ENCODE results near the gene ZNF467. TPM values are rescaled to one million over a fixed set of nuclear protein-coding genes. Genes with fewer than 3 reads are reported as not detected.
A peak's percentile ranks its signal among the peaks of the same experiment; 100 is the strongest.

Gene ZNF467
- total and polyA plus RNA-seq, 7 donors, result 0.87 to 2.8 (median 1.7) TPM

GRCh38 chr7:149732111-149732561, 41.3 kb downstream of the ZNF467 start:
- no peak for TF ChIP-seq CTCF (IDR thresholded peaks at IDR 0.05)
- WGBS, 3 donors, result 72 to 91% (median 73%) methylated on average over 10 of the region's 10 CpGs

GRCh38 chr7:149731207-149731955, 42.0 kb downstream of the ZNF467 start:
- intact Hi-C loops (cut with DNase I), result no loop called here
- Histone ChIP-seq H3K4me1 (peaks cover 26% of the 10 kb centered on the region), H3K27me3 (ENCODE audit: insufficient read depth in 3 of 3, low read length in 2 of 3) (no peaks in the 10 kb centered on the region), H3K27ac (peak overlapping the region; percentile 62), H3K36me3 (ENCODE audit: insufficient read depth in 1 of 2, low read depth in 1 of 2) (peaks cover 0 to 53% of the 10 kb centered on the region in 2 donors), H3K9me3 (no peaks in the 10 kb centered on the region), H3K4me3 (no peak overlapping the region)
- DNase-seq (peak in 1 of 2 donors; percentile 30), ATAC-seq (no peak)
- 94 to 97% (median 94%) methylated on average over 14 of the region's 14 CpGs for WGBS, 3 donors
- no peak for TF ChIP-seq CTCF (IDR thresholded peaks at IDR 0.05)

More at GRCh38 chr7:149732111-149732561, 41.3 kb downstream of the ZNF467 start:
- Histone ChIP-seq H3K9me3 (no peaks in the 10 kb centered on the region), H3K4me1 (peaks cover 24% of the 10 kb centered on the region), H3K4me3 (no peak overlapping the region), H3K36me3 (ENCODE audit: insufficient read depth in 1 of 2, low read depth in 1 of 2) (peaks cover 0 to 47% of the 10 kb centered on the region in 2 donors), H3K27me3 (ENCODE audit: insufficient read depth in 3 of 3, low read length in 2 of 3) (no peaks in the 10 kb centered on the region), H3K27ac (no peak overlapping the region)
- intact Hi-C loops (cut with DNase I), result no loop called here
- no peak for DNase-seq
- ATAC-seq, result no peak

GRCh38 chr7:149729983-149730801, 43.2 kb downstream of the ZNF467 start:
- peak; percentile 74 to 89 (median 88) for ATAC-seq
- H3K4me1 ChIP-seq, result peaks cover 26% of the 10 kb centered on the region
- peak; percentile 27 for TF ChIP-seq CTCF (IDR thresholded peaks at IDR 0.05)
- peaks cover 0 to 63% of the 10 kb centered on the region in 2 donors for H3K36me3 ChIP-seq (ENCODE audit: insufficient read depth in 1 of 2, low read depth in 1 of 2)
- H3K4me3 ChIP-seq, result peak overlapping the region; percentile 48
- 38 to 55% (median 42%) methylated on average over 23 to 28 of the region's 28 CpGs for WGBS, 3 donors
- intact Hi-C loops (cut with DNase I), result no loop called here
- H3K27ac ChIP-seq, result peak overlapping the region; percentile 78
- DNase-seq, result peak in 1 of 2 donors; percentile 81
- H3K9me3 ChIP-seq, result no peaks in the 10 kb centered on the region
- no peaks in the 10 kb centered on the region for H3K27me3 ChIP-seq (ENCODE audit: insufficient read depth in 3 of 3, low read length in 2 of 3)

- WGBS, 3 donors, result 75 to 78% (median 76%) methylated on average over 5 of the region's 5 CpGs
- Histone ChIP-seq H3K4me3 (peak overlapping the region; percentile 48), H3K36me3 (ENCODE audit: insufficient read depth in 1 of 2, low read depth in 1 of 2) (peaks cover 0 to 70% of the 10 kb centered on the region in 2 donors)
Measured at GRCh38 chr7:149729586-149729982, 43.8 kb downstream of the ZNF467 start.

More at GRCh38 chr7:149729586-149729982, 43.8 kb downstream of the ZNF467 start:
- no peaks in the 10 kb centered on the region for H3K9me3 ChIP-seq
- no peak for ATAC-seq
- H3K27ac ChIP-seq, result peak overlapping the region; percentile 78
- no peak for DNase-seq
- intact Hi-C loops (cut with DNase I), result no loop called here
- H3K4me1 ChIP-seq, result peaks cover 26% of the 10 kb centered on the region
- H3K27me3 ChIP-seq (ENCODE audit: insufficient read depth in 3 of 3, low read length in 2 of 3), result no peaks in the 10 kb centered on the region
- TF ChIP-seq CTCF (IDR thresholded peaks at IDR 0.05), result no peak

Data from psoas muscle (tissue), 8 donors.